Right cardiac atrium (tissue), 5 donors: ENCODE results near the gene ZNF45. TPM values are rescaled to one million over a fixed set of nuclear protein-coding genes. Genes with fewer than 3 reads are reported as not detected.
"Not testable (repeated sequence)": the region's sequence is repeated elsewhere in the genome, so short reads cannot be mapped to it uniquely, and the experiment has no call there.

Source experiments
- ATAC-seq, 2 donors: fragments of 200-7000 bp; cut with Tn5 transposase; one replicate each; pipeline versions ENCODE4 v1.8.0 to v1.9.1; 2020; ENCODE audit warnings: moderate library complexity in 2 of 2, mild to moderate bottlenecking in 1 of 2
- DNase-seq, 3 donors: peaks; one replicate each; pipeline ENCODE4 v3.0.0-alpha.2; 2020
- H3K27ac ChIP-seq: one replicate; pipeline ENCODE4 v1.5.1; 2013; ENCODE audit warnings: mild to moderate bottlenecking, low read length, control low read depth, moderate library complexity
- H3K27me3 ChIP-seq: one replicate; pipeline ENCODE4 v1.6.1; 2013; ENCODE audit not compliant: control insufficient read depth, insufficient read depth
- H3K4me1 ChIP-seq: one replicate; pipeline ENCODE4 v1.6.1; 2013; ENCODE audit warnings: low read length; ENCODE audit not compliant: control insufficient read depth, insufficient read depth
- H3K4me3 ChIP-seq: one replicate; pipeline ENCODE4 v1.5.1; 2013; ENCODE audit warnings: low read length, control low read depth
- H3K9me3 ChIP-seq: one replicate; pipeline ENCODE4 v1.6.1; 2013; ENCODE audit warnings: low read length; ENCODE audit not compliant: control insufficient read depth
- WGBS: extraction: QIAGEN DNeasy Blood & Tissue Kit; methylation state at CpG from one replicate; pipeline ENCODE4 v1.1.7; 2013; 5-methylcytosine and 5-hydroxymethylcytosine counted together
- intact Hi-C, 4 donors: fragments of 100-400 bp; cut with DNase I; formaldehyde crosslinking; loops; one replicate each; pipeline versions ENCODE4 v1.11.0 to v1.14.0; 2022 to 2023
- polyA plus RNA-seq: library from polyadenylated mRNA; stranded (reverse); fragments of 200-250 nt; gene quantifications from one replicate; pipeline ENCODE4 v1.2.3, GENCODE V29; 2013
- total RNA-seq, 4 donors: library from RNA; stranded (reverse); fragmentation: NEBNext Ultra II Directional; extraction: Animal tissue kit (Norgen Biotek cat#: 25700); gene quantifications; one replicate each; pipeline ENCODE4 v1.2.1, GENCODE V29; 2021
- donor health status: healthy with polysubstance abuse.
- donor health status: DM: no; HTN: yes; CAD: no.
- donor health status: DM: no; HTN: no; CAD: no.
- donor health status: DM: no; HTN: yes; CAD: no; lungs with severe emphysema.
- donor health status: DM: yes; HTN: yes; CAD: no.

The ZNF45 gene
- total and polyA plus RNA-seq, 5 donors = 2.7 to 9.0 (median 8.4) TPM

DNA sequence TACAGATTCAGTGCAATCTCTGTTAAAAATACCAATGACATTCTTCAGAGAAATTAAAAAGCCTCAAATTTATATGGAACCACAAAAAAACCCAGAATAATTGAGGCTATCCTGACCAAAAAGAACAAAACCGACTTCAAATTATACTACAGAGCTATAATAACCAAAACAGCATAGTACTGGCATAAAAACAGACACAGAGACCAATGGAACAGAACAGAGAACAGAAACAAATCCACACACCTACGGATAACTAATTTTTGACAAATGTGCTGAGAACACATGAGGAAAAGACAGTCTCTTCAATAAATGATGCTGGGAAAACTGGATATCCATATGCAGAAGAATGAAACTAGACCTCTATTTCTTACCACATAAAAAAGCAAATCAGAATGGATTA is 14.7 kb upstream of the ZNF45 start:
- H3K27ac ChIP-seq, H3K4me1 ChIP-seq, ATAC-seq, intact Hi-C loops, H3K4me3 ChIP-seq, DNase-seq, H3K9me3 ChIP-seq, H3K27me3 ChIP-seq: not testable (repeated sequence)
- WGBS = 87% methylated on average over 2 of the region's 2 CpGs

DNA sequence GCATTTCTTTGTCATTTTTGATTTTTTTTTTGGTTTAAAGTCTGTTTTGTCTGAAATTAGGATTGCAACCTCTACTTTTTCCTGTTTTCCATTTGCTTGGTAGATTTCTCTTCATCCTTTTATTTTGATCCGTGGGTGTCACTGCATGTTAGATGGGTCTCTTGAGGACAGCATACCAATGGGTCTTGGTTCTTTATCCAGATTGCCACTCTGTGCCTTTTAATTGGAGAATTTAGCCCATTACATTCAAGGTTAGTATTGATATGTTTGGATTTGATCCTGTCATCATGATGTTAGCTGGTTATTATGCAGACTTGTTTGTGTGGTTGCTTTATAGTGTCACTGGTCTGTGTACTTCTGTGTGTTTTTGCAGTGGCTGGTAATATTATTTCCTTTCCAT is 12.3 kb upstream of the ZNF45 start:
- 0% methylated on average over 1 of the region's 1 CpG for WGBS
- H3K9me3 ChIP-seq, ATAC-seq, H3K27me3 ChIP-seq, H3K4me3 ChIP-seq, intact Hi-C loops, H3K4me1 ChIP-seq, DNase-seq, H3K27ac ChIP-seq: not testable (repeated sequence)

DNA sequence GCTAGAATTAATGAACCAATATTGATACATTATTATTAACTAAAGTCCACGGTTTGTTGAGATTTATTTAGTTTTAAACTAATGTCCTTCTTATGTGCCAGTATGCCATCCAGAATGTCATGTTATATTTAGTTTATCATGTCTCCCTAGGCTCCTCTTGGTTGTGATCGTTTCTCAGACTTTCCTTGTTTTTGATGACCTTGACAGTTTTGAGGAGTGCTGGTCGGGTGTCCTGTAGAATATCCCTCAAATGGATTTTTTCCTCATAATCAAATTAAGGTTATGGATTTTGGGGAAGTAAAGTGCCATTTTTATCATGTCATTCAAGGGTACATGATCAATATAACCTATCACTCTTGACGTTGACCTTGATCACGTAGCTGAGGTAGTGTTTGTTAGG is 6.1 kb upstream of the ZNF45 start:
- DNase-seq (no peak), ATAC-seq (no peak)
- 59% methylated on average over 5 of the region's 5 CpGs for WGBS
- no peaks in the 10 kb centered on the region for H3K9me3 ChIP-seq
- H3K4me3 ChIP-seq = no peak overlapping the region
- intact Hi-C loops = no loop called here
- H3K27ac ChIP-seq = no peak overlapping the region
- no peaks in the 10 kb centered on the region for H3K4me1 ChIP-seq
- H3K27me3 ChIP-seq = no peaks in the 10 kb centered on the region

DNA sequence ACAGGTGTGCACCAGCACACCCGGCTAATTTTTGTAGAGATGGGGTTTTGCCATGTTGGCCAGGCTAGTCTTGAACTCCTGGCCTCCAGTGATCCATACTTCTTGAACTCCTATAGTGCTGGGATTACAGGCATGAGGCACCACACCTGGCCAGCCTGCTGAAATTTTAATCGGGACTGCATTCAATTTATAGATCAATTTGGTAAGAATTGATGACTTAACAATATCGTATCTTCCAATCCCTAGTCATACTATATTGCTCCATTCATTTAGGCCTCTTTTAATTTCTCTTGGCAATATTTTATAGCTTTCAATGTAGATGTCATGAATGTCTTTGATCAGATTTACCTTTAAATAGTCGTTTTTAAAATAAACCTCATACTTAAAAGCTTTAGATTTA is 5.6 kb upstream of the ZNF45 start:
- H3K4me3 ChIP-seq = no peak overlapping the region
- H3K27ac ChIP-seq = no peak overlapping the region
- H3K4me1 ChIP-seq = no peaks in the 10 kb centered on the region
- no peaks in the 10 kb centered on the region for H3K9me3 ChIP-seq
- DNase-seq = no peak
- H3K27me3 ChIP-seq = no peaks in the 10 kb centered on the region
- intact Hi-C loops = no loop called here
- 80% methylated on average over 4 of the region's 4 CpGs for WGBS
- no peak for ATAC-seq

DNA sequence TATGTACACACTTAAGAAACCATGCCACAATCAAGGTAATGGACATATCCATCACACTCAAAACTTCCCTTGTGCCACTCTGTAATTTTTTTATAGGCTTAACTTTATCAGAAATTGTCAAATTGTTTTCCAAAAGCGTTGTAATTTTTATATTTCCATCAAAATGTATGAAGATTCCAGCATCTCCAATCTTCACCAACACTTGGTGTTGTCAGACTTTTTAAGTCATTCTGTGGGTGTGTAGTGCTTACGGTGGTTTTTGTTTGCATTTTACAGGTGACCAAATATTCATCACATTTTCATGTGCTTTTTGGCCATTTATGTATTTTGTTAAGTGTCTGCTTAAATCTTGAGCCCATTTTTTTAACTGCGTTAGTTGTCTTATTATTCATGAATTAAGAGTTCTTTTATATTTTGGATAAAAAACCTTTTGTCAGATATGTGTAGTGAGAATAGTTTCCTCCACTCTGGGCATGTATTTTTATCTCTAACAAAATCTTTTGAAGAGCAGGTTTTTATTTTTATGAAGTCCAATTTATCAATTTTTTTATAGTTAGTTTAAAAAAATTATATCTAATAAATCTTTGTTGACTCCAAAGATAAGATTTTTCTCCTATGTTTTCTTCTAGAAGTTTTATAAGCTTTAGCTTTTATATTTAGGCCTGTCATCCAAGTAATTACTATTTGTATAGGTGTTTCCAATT is 4.6 kb upstream of the ZNF45 start:
- no peak overlapping the region for H3K27ac ChIP-seq
- no peak for DNase-seq
- intact Hi-C loops = no loop called here
- ATAC-seq = no peak
- no peaks in the 10 kb centered on the region for H3K4me1 ChIP-seq
- H3K9me3 ChIP-seq = no peaks in the 10 kb centered on the region
- WGBS = 66% methylated on average over 3 of the region's 3 CpGs
- no peak overlapping the region for H3K4me3 ChIP-seq
- H3K27me3 ChIP-seq = no peaks in the 10 kb centered on the region

DNA sequence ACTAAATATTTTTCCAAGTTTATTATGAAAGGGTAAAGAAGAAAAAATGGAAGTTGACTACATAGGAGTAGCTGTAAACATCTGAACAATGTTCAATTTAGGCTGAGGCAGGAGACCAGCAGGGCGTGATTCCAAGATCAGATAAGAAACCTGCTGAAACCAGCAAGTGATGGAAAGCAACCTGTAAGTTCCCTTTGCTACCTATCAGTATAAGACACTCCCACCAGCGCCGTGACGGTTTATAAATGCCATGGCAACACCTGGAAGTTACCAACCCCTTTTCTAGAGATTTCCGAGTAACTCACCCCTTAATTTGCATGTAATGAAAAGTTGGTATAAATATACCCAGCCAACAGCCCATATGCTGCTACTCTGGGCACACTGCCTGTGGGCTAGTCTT is 1.1 kb upstream of the ZNF45 start:
- intact Hi-C loops = no loop called here
- Histone ChIP-seq H3K4me1 (no peaks in the 10 kb centered on the region), H3K27me3 (no peaks in the 10 kb centered on the region), H3K27ac (no peak overlapping the region), H3K4me3 (no peak overlapping the region), H3K9me3 (no peaks in the 10 kb centered on the region)
- no peak for DNase-seq
- 72% methylated on average over 5 of the region's 5 CpGs for WGBS
- ATAC-seq = no peak

DNA sequence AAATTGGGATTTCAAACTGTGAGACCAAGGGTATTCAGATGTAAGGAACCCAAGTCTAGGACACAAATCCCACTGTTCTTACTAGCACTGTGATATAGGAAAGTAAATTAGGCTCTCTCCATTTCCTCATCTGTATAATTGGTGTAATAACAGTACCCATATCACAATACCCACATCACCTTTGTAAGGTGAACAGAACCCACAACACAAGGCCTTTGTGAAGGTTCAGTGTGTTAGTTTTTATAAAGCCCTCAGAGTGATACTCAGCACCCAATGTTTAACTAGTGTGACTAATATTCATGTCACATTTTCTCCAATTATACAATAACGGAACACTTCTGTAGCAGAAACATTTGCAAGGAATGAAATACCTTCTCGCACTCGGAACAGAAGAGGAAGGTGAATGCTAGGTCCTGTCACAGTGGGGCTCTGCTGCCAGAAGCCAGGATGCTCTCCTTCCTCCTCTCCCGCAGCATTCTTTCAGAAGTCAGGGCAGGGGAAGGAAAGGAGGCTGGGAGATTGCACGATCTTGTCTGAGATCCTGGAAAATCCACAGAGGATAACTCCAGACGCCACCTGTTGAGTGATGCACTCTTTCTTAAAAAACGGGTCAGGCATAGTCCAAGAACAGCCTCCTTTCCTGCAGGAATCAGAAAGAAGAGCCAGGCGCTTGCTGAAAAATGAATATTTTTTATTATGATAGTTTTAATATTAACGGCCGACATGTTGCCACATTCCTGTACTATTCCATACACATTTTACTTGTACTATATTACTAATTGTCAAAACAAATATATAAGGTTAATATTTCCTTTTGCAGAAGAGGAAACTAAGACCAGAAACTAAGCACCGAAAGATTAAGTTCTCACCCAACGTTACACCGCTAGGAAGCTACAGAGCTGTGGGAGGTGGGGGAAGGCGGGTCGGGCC is 762 bp downstream of the ZNF45 start:
- H3K4me3 ChIP-seq = peak overlapping the region; percentile 99
- 10% methylated on average over 15 of the region's 15 CpGs for WGBS
- intact Hi-C loops = no loop called here

DNA sequence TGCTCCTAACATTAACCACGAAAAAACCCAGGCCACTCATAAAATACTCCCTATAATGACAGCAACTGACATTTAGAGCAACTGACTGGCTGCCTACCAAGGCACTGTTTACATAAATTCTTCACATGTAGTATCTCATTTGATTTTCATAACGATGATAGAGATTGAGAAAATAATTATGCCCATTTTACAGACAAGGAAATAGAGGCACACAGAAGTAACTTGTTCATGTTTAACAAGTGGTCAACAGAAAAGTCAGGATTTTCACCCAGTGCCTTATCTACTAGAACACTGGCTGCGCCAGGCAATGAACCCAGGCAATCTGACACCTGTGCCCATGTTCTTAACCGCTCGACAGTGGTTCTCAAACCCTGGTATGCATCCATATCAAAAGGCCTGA is 6.3 kb downstream of the ZNF45 start:
- Histone ChIP-seq H3K27ac (no peak overlapping the region), H3K4me1 (no peaks in the 10 kb centered on the region), H3K27me3 (no peaks in the 10 kb centered on the region), H3K4me3 (no peak overlapping the region), H3K9me3 (no peaks in the 10 kb centered on the region)
- intact Hi-C loops = no loop called here
- 98% methylated on average over 5 of the region's 5 CpGs for WGBS
- no peak for ATAC-seq
- DNase-seq = no peak

More for the DNA sequence above, 762 bp downstream of the ZNF45 start:
- no peaks in the 10 kb centered on the region for H3K4me1 ChIP-seq
- H3K27ac ChIP-seq = peak overlapping the region; percentile 99
- H3K9me3 ChIP-seq = no peaks in the 10 kb centered on the region
- ATAC-seq = no peak
- H3K27me3 ChIP-seq = no peaks in the 10 kb centered on the region
- DNase-seq = no peak

DNA sequence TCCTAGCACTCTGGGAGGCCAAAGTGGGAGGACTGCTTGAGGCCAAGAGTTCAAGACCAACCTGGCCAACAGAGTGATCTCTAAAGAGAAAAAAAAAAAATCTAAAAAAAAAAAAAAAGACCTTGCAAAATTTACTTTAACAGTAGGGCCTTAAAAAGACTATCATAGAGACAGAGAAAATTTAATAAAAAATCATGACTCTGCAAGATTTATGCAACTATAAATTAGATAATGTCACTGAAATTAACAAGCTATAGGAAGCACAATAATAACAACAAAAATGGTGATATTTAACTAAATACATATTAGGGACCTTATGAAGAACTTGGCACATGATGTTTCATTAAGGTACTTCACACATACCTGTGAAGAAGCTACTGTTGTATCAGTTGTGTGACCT is 11.2 kb downstream of the ZNF45 start:
- intact Hi-C loops = no loop called here
- no peak for ATAC-seq
- H3K9me3 ChIP-seq = peaks cover 2% of the 10 kb centered on the region

DNA sequence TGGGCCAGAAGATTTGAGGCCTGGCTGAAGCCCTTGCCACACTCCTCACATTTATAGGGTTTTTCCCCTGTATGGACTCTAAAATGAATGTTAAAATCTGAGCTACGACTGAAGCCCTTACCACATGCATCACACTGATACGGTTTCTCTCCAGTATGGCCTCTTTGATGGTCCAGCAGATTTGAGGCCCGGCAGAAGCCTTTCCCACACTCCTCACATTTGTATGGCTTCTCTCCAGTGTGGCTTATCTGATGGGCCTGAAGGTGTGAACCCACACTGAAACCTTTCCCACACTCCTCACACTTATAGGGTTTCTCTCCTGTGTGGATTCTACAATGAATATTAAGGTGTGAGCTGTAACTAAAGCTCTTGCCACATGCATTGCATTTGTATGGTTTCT is 21.0 kb downstream of the ZNF45 start:
- H3K4me3 ChIP-seq = no peak overlapping the region
- DNase-seq = no peak
- intact Hi-C loops = no loop called here
- H3K4me1 ChIP-seq = no peaks in the 10 kb centered on the region
- H3K27me3 ChIP-seq = no peaks in the 10 kb centered on the region
- 99% methylated on average over 3 of the region's 3 CpGs for WGBS
- ATAC-seq = no peak
- no peak overlapping the region for H3K27ac ChIP-seq
- peaks cover 24% of the 10 kb centered on the region for H3K9me3 ChIP-seq

More for the DNA sequence above, 11.2 kb downstream of the ZNF45 start:
- Histone ChIP-seq H3K4me1 (no peaks in the 10 kb centered on the region), H3K4me3 (no peak overlapping the region), H3K27me3 (no peaks in the 10 kb centered on the region), H3K27ac (no peak overlapping the region)
- no peak for DNase-seq

DNA sequence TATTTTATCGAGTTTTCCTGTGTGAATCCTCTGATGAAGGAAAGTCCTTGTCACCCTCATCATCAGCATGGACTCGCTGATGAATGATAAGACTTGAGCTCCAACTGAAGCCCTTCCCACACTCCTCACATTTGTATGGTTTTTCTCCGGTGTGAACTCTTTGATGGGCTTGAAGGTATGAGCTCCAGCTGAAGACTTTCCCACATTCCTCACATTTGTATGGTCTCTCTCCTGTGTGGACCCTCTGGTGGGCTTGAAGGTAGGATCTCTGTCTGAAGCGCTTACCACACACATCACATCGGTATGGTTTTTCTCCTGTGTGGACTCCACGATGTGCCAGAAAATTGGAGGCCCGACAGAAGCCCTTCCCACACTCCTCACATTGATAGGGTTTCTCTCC is 21.7 kb downstream of the ZNF45 start:
- ATAC-seq = no peak
- intact Hi-C loops = no loop called here
- no peak overlapping the region for H3K4me3 ChIP-seq
- peaks cover 22% of the 10 kb centered on the region for H3K9me3 ChIP-seq
- no peak overlapping the region for H3K27ac ChIP-seq
- WGBS = 97% methylated on average over 7 of the region's 7 CpGs
- no peaks in the 10 kb centered on the region for H3K27me3 ChIP-seq
- DNase-seq = no peak
- H3K4me1 ChIP-seq = no peaks in the 10 kb centered on the region
